Activated CD4-positive, CD25-positive, alpha-beta regulatory T cell treated with anti-CD3 and anti-CD28 coated beads, Interleukin-2, amount 50 U/mL, for 24 hours (primary cell): ENCODE results near the gene PTPA.
"Not testable (repeated sequence)": the region's sequence is repeated elsewhere in the genome, so short reads cannot be mapped to it uniquely, and the experiment has no call there.

Experiments
- ATAC-seq, 2 donors: fragments of 150-1000 bp; cut with Tn5 transposase; one replicate each; pipeline ENCODE4 v1.10.0; 2021; ENCODE audit warnings: mild to moderate bottlenecking in 1 of 2, moderate library complexity in 1 of 2

PTPA gene

GRCh38 chr9:129109952-129110739, 1.1 kb upstream of the PTPA start:
- no peak for ATAC-seq

GRCh38 chr9:129111528-129112151, 425 bp downstream of the PTPA start:
- peak in 1 of 2 donors; percentile 7 for ATAC-seq

- ATAC-seq = not testable (repeated sequence)
Observed at GRCh38 chr9:129112526-129112925, 1.3 kb downstream of the PTPA start.

GRCh38 chr9:129113645-129114304, 2.6 kb downstream of the PTPA start:
- no peak for ATAC-seq

GRCh38 chr9:129118799-129119198, 7.6 kb downstream of the PTPA start:
- no peak for ATAC-seq

GRCh38 chr9:129121483-129121882, 10.3 kb downstream of the PTPA start:
- no peak for ATAC-seq

- no peak for ATAC-seq
Observed at GRCh38 chr9:129122133-129122532, 10.9 kb downstream of the PTPA start.

- ATAC-seq = not testable (repeated sequence)
Observed at GRCh38 chr9:129122976-129123375, 11.8 kb downstream of the PTPA start.

- ATAC-seq = no peak
Observed at GRCh38 chr9:129124506-129125069, 13.4 kb downstream of the PTPA start.

- peak in 1 of 2 donors; percentile 36 for ATAC-seq
Observed at GRCh38 chr9:129125478-129125877, 14.3 kb downstream of the PTPA start.

- ATAC-seq = no peak
Observed at GRCh38 chr9:129126749-129127618, 15.8 kb downstream of the PTPA start.

GRCh38 chr9:129128689-129129088, 17.5 kb downstream of the PTPA start:
- ATAC-seq = no peak

GRCh38 chr9:129130271-129130670, 19.1 kb downstream of the PTPA start:
- ATAC-seq = not testable (repeated sequence)

GRCh38 chr9:129130791-129131190, 19.6 kb downstream of the PTPA start:
- ATAC-seq = no peak

GRCh38 chr9:129131300-129132145, 20.3 kb downstream of the PTPA start:
- ATAC-seq = peak; percentile 96

GRCh38 chr9:129133082-129133481, 21.9 kb downstream of the PTPA start:
- no peak for ATAC-seq

- ATAC-seq = no peak
Observed at GRCh38 chr9:129135476-129135875, 24.3 kb downstream of the PTPA start.

GRCh38 chr9:129136446-129137035, 25.3 kb downstream of the PTPA start:
- ATAC-seq = no peak

- ATAC-seq = no peak
Observed at GRCh38 chr9:129137292-129138143, 26.3 kb downstream of the PTPA start.

- no peak for ATAC-seq
Observed at GRCh38 chr9:129138144-129138462, 26.9 kb downstream of the PTPA start.
